GM19372 (cell line): ENCODE measurements around the gene ZNRF3.
"Not testable (repeated sequence)": the region's sequence is repeated elsewhere in the genome, so short reads cannot be mapped to it uniquely, and the experiment has no call there.

Experiments used
- ATAC-seq: cut with Tn5 transposase; IDR thresholded peaks from one replicate; pipeline ENCODE4 v1.9.1; 2021; ENCODE audit warnings: mild to moderate bottlenecking, low read depth, moderate library complexity; ENCODE audit not compliant: unreplicated experiment

The ZNRF3 gene

DNA sequence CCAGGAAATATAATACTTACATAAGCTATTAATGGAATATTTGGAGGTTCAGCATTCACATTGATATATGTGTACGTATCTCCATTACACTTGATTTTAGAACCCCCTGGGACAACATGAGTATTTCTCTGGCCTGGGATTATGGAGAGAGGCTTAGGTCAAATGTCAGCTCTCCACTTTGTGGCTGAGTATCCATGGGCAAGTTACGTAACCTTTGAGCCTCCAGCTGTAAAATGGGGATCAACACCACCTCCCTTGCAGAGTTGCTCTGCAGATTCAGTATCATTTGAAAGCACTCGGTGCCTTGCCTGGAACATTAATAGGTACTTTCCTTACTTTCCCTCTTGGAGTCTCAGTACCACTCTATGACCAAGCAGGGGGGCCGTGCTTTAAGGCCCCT, 145.1 kb downstream of the ZNRF3 start:
- ATAC-seq, result no peak

DNA sequence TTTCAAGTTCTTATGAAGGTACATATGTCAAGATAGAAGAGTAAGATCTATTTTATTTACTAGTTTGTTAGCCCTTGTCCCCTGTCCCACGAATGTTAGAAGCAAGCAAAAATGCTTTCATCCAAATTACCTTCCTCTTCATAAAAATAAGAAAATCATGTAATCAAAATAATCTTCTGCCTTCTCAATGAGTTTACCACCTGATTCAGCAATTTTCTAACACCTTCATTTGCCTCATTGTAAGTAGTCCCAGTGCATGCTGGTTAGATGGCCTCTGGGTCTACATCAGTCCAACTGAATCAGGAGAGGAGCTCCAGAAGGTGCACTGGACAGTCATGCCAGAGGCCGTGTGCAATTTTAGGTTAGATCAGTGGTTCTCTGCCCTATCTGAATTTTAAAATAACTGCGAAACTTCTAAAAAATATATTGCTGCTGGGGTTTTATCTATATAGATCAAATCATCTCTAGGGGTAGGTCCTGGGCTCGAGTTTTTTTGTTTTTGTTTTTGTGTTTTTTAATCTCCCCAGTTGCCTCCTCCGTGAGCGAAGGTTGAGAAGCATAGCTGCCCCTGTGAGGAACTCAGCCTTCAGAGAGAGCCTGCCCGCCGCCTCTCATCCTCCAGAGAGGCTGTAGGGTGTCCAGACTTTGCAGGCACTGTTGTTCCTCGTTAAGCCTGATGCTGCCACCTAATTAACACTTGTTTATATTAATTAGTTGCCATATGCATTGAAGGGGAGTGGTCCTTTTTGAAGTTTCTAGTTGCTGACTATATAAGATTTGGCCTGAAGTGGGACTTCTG, 146.0 kb downstream of the ZNRF3 start:
- no peak for ATAC-seq

- ATAC-seq, result no peak
Observed at GRCh38 chr22:29030016-29030617, 146.7 kb downstream of the ZNRF3 start.

DNA sequence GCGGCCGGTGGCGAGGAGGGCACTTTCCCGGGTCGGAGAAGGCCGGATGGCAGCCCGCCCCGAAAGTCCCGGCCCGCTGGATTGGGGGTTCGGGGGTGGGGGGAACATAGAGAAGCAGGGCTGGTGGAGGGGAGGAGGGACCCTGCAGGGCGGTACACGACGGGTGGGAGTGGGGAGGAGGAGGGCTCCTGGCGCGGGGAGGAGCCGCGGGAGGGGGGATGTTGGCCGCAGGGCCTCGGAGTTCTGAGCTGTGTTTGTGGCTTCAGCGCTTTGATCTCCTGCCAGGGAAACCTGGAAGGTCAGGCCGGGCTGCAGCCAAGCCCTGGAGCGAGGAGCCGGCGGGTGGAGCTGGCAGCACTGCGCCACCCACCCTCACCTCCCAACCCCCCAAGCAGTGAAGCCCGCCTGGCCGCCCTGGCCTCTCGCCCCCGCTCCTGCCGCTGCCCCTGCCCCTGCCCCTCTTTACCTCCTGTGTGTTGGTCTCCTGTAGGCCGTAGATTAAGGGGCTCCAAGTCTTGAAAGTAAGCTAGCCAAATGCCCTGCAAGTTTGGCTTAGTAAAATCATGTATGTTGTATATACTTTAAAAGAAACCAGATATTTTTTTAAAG, 147.3 kb downstream of the ZNRF3 start:
- ATAC-seq, result no peak

- no peak for ATAC-seq
Observed at GRCh38 chr22:29031227-29032011, 148.0 kb downstream of the ZNRF3 start.

- ATAC-seq, result no peak
Observed at GRCh38 chr22:29032014-29032475, 148.7 kb downstream of the ZNRF3 start.

DNA sequence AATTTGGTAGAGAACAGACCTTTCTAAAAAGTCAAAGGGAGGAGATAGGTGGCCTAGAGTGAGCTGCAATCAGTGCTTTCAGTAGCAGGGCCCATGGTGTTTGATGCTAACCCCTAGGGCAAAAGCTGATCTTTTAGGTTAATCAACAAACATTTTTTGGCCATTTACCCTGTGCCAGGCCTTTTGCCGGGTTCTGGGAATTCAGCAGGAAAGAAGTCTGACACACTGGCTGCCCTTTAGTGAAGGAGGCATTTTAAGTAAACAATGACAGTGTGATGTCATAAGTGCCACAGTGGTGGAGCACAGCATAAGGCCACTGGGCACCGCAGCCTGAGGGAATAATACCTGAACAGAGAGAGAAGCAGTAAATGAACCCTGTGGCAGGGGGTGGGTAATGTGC, 149.2 kb downstream of the ZNRF3 start:
- no peak for ATAC-seq

- no peak for ATAC-seq
Observed at GRCh38 chr22:29037340-29037932, 154.1 kb downstream of the ZNRF3 start.

- no peak for ATAC-seq
Observed at GRCh38 chr22:29039148-29039547, 155.8 kb downstream of the ZNRF3 start.

DNA sequence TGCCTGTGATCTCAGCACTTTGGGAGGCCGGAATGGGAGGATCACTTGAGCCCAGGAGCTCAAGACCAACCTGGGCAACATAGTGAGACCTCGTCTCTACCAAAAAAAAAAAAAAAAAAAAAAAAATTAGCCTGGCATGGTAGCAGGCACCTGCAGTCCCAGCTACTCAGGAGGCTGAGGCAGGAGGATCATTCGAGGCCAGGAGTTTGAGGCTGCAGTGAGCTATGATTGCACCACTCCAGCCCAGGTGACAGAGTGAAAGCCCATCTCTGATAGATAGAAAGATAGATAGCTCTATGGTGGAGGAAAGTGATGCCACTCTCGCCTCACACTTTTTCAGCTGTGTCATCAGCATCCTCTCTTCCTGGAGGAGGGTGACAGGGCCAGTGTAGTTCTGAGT, 156.3 kb downstream of the ZNRF3 start:
- not testable (repeated sequence) for ATAC-seq

DNA sequence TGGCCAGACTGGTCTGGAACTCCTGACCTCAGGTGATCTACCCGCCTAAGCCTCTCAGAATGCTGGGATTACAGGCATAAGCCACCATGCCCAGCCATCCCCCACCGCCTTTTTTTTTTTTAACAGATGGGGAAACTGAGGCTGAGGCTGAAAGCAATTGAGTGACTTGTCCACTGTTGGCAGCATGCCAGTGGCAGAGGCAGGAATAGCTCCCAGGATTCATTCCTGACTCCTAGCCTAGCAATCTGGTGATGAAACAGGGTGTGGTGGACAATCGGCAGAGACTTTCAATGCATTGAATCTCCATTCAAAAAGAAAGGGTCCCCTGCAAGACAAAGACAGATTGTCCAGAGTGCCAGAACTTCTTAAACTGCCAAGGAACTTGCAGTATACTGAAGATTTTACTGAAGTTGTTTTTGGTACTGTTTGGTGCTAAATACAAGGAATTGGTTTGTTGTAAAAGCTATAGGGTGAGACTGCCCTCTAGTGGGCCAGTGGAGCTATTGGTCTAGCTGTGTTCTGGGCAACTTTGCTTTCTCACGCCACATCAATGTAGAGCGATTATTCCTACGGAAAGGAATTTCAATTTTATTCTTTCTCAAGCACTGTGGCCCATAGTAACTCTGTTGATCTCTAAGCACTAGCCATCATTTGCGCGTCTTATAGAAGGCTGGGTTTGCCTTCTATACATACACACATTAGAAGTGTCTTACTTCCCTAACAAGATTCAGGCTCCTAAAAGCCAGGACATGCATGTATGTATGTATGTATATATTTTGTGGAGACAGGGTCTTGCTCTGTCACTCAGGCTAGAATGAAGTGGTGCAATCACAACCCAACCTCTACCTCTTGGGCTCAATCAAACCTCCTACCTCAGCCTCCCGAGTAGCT, 157.3 kb downstream of the ZNRF3 start:
- no peak for ATAC-seq

DNA sequence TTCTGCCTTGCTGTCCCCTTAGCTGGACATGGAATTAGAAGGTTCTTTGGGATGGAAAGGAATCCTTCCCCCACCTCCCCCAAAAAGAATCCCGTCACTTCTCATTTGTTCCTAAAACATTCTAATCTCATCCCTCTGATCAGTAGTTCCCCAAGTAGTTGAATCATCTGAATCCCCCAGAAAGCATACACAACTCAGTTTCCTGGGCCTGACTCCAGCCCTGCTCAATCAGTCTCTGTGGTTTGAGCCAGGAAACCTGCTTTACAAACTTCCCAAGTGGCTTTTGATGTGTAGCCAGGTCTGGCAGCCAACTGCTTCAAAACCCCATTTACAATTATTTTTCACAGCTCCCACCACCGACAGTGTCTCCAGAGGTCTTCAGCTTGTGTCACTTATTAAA, 158.0 kb downstream of the ZNRF3 start:
- no peak for ATAC-seq

GRCh38 chr22:29043906-29044575, 160.7 kb downstream of the ZNRF3 start:
- no peak for ATAC-seq

- no peak for ATAC-seq
Observed at GRCh38 chr22:29044657-29045176, 161.3 kb downstream of the ZNRF3 start.

GRCh38 chr22:29048822-29049654, 165.7 kb downstream of the ZNRF3 start:
- ATAC-seq, result no peak

- ATAC-seq, result no peak
Observed at GRCh38 chr22:29049655-29050263, 166.4 kb downstream of the ZNRF3 start.

DNA sequence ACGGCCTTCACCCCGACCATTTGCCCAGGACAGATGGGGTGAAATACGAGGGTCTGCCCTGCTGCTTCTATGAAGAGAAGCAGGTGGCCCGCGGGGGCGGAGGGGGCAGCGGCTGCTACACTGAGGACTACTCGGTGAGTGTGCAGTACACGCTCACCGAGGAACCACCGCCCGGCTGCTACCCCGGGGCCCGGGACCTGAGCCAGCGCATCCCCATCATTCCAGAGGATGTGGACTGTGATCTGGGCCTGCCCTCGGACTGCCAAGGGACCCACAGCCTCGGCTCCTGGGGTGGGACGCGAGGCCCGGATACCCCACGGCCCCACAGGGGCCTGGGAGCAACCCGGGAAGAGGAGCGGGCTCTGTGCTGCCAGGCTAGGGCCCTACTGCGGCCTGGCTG, 167.1 kb downstream of the ZNRF3 start:
- no peak for ATAC-seq
